HG03095 (cell line): ENCODE measurements around the gene USP3.

Experiments used
- ATAC-seq: cut with Tn5 transposase; IDR thresholded peaks from one replicate; pipeline ENCODE4 v1.9.1; 2021; ENCODE audit warnings: moderate library complexity; ENCODE audit not compliant: unreplicated experiment

Gene USP3

DNA sequence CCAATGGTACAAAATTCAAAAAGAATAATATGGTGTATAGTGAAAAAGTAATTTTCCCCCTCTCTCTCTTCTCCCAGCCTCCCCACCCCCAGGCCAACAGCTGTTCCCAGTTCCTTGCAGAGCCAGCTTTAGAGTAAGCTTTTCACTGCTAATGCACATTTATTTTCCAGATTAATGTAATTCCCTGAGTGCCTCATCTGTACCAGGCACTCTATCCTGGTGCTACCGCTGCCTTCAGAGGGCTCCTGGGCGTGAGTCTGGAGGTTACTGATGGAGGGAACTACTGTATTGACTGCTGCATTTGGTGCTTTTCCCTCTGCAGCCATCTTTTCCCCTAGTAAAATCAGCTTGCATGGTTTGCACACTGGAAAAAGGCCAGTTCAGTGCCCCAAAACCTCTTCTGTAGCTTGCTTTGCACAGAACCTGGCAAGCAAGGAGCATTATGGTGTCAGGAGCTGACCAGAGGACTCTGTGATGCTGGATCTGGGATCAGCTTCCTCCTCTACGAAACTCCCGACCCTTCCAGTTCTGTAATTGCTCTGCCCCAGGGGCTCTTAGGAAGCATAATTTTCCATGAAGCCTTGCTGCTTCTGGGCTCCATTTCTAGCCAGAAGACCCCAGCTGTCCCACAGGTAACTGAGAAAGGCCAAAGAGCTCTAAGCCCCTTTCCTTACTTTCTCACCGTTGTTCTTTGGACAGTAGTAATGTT lies 8.5 kb upstream of the USP3 start:
- ATAC-seq: no peak

DNA sequence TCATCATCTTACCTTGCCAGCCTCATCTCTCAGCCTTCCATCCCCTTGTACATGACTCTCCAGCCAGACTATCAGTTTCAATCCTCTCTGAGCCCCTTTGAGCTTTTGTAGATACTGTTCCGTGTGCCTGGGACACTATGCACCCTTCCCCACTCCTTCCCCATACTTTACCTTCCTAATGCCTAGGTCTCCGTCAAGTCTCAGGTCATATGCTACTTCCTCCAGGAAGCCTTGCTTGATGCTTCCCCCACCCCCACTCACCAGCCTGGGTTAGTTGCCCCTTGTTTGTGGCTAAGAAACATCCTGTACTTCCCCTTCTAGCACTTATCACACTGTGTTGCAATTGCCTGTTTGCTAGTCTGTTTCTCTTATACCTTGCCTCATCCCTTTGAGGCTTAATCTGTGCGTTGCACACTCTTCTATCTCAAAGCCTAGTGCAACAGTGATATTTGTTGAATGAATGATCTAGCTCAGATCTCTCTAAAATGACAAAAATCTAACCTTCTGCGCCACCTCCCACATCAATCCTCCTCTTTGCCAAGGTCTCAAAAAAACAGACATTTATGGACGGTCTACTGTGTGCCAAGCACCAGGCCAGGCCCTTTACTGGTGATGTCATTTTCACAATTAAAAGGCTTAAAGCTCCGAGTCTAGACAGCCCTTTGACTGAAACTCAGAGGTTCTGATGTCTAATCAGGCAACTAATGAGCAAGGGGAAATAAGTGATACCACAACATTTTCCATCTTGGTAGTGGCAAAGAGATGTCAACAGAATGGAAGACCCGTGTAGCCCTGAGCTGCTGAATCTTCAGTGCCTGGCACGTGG lies 6.5 kb upstream of the USP3 start:
- ATAC-seq: no peak

DNA sequence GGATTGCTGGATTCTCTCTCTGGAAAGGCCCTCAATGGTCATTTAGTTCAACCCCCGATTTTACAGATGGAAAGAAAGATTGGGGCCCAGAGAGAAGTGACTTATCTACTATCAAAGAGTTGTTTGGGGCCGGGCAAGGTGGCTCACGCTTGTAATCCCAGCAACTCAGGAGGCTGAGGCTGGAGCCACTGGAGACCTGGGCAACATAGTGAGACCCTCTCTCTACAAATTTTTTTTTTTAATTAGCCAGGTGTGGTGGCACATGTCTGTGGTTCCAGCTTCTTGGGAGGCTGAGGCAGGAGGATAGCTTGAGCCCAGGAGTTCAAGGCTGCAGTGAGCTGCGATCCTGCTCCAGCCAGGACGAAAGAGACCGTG lies 5.2 kb upstream of the USP3 start:
- ATAC-seq: no peak

DNA sequence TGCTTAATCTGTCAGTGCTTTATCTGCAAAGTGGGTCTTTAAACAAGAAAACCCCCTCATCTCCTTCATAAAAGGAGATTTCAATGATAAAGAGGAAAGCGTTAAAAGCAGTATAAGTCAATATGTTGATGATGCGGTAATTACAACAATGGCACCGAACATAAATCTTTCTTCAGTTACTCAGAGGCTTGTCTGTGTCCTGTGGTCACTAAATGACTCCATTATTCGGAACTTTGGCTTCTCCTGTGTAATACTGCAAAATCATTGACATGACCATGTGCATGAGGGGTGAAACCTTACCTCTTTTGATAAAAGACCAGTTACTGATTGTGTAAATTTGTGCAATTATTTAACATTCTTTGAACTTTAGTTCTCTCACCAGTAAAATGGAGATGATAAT lies 4.8 kb upstream of the USP3 start:
- ATAC-seq: no peak

DNA sequence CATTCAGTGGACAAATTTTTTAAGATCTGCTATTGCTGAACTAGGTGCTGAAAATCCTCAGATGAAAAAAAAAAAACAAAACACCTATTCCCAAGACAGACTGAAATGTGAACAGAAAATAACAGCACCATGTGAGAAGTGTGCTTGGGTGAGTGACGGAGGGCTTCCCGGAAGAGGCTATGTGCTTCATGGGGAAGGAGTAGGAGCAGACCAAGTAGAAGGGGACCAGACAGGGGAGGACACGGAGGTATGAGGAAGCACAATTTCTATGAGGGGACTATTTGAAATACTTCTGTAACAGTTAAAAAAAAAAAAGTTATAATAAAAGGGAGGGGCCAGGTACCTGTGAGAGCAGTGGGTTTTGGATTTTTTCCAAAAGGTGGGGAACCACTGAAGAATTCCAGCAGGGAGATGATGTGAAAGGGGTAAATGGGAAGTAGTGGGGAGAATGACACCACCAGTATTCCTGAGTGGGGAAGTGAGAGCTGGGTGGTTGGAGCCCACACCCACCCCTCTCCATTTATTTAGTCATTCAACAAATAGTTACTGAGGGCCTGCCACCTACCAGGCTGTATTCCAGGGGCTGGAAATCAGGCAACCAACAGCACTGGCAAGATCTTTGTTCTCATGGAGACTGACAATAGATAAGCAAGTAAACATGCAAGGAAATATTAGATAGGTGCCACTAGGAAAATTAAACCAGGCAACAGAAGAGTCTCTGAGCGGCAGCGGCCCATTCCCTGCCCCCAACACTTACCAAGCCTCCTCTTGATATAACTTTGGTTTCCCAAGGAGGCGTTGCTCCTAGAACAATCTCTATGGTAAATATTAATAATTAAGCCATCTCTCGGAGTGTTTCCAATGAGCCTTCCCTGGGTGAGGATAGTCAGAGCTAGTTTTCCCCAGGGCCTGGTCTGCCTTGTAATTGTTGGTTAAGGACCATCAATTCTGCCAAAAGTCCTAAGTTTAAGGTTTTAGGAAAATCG lies 3.8 kb upstream of the USP3 start:
- ATAC-seq: no peak

DNA sequence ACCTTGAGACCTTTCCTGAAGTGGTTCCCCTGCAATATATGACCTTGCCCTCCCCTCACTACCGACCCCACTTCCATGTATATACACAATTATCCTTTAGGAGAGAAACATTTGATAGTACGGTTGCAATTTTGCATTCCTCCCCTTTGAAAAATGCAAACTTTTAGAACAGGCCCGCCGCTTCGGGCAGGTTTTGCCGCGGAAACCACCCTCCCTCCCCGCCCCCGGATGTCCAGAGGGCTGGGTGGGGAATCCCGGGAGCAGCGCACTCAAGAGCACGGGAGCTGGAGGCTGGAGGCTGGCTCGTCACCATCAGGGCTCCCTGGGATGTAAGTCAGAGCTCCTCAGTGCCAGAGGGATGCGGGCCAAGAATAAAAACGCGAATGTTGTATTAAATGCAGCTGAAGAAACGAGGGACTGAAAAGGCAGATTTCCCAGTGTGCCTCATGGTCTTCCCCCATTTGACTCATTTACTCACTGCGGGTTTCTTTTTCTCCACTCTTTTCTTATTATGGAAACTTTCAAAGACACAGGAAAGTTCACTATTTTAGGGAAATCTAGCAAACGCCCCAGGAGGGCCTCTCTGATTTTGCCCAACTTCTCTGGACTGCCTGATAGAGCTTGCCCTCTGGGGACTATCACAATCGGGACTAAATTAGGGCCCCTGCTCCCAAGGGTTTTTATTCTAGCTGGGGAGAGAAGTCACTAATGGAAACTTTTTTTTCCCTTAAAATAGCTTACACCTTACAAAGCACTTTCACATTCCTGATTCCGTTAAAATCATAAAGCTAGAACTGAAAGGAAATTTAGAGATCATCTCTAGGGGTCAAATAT lies 2.9 kb upstream of the USP3 start:
- ATAC-seq: no peak

DNA sequence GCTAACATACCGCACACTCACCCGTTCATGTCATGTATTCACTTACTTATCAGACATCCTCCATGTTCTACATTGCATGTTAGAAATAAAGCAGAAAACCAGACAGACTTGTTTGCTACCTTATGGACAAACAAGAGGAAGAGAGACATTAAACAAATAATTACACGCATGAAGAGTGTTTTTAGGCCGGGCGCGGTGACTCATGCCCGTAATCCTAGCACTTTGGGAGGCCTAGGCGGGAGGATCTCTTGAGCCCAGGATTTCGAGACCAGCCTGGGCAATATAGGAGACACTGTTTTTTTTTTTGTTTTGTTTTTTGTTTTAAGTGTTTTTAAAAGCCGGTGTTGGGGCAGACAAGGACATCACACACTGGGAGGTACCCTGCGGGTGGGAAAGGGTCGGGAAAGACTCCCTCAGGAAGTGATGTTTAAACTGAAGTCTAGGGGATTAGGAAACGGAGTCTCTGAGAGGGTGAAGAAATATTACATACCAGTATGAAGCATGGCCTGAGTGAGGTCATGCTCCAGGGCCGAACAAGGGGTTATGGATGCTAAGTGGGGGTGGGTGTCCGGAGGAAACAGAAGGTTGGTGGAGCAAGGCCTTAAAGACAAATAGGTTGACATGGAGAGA lies 2.1 kb upstream of the USP3 start:
- no peak for ATAC-seq

DNA sequence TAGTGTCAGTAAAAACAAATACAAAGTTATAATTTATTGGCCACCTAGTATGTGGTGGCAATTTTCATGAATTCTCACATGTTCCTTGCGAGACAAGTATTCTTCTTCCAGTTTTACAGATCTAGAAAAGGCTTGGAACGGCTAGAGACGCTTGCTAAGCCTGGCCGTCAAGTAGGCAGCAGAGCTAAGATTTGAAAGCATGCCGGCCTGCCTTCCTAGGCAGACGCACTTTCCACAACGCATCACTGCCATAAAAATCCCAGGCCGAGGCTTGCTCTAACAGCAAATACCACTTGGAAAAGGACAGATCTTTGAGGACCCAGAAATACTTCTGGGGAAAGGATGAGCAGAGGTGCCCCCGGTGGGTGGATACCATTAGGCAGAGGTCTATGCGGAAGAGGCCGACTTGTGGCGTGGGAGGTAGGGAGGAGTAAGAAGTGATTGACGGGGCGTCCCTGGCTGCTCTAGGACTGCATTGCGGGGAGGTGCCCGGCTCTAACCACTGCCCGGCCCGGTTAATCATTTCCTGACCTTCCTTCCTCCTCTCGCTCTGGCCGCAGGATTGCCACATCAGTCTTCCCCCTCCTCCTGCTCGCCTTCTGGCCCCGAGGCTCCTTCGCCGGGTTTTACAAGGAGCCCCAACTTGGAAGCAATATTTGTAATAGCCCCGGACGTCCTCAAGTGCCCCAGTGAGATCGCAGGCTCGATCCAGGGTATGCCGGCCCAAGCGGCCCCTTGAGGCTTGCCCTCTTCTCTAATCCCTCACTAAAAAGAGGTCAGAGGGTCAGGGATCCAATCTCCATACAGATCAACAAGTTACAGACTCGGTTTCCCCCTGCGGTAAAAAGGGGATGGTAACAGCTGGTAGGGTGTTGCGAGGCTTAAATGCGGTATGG lies 1.3 kb upstream of the USP3 start:
- ATAC-seq: peak; percentile 40

DNA sequence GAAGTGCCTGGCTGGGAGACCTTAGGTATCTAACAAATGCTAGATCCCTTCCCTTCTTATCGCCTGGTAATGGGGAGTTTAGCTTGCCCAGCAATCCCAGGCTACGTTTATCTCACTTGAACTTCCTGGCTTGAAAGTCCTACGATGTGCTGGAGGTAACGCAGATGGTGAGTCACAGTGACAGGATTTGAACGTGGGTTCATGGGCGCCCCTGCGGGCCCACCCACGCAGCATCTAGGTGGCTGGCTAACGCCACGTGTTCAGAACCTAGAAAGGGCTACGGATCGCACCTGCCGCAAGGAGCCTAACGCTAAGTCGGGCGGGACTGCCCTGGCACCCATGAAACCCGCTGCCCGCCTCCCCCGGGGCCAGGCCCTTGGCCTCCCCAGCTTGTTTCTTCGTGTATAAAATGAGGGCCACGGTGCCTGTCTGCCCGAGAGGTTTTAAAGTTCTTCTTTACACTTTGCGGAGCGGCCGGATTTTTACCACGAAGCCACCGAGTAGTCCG lies 600 bp upstream of the USP3 start:
- peak; percentile 12 for ATAC-seq

DNA sequence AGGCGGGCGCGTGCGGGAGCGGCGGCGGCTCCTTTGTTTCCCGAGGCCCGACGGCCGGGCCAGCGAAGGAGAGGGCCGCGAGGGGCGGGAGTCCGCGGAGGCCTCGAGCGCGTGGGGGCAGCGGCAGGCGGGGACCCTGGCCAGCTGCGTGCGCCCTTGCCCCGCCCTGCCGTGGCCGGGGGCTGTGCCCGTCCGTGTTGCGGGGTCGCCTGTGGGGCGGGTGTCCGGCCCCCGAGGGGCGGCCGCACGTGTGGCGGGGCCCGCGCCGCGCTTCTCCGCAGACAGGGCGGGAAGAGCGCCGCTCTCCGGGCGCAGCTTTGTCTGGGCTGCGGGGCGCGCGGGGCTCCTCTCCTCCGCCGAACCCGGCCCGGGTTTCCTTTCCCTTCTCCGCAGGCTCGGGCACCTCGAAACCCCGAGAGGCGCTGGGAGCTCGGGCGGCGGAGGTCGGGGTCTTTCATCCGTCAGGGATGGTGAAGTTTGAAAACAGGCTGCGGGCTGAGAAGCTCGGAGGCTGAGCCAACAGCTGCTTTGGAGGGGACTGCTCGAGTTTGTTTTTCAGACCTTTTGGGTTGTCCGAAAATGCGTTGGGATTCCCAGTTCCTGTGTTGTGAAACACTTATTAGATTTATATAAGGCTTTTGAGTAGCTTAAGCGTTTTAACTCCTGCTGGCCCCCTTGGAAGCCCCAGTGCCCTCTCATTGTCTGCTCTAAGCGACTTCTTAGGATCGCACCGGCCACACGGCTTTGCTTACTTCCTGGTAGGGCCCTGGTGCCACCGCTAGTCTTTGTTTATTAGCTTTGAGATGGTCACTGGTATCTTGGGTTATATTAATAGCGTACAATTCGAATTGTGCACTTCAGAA lies 817 bp downstream of the USP3 start:
- ATAC-seq: peak; percentile 6

DNA sequence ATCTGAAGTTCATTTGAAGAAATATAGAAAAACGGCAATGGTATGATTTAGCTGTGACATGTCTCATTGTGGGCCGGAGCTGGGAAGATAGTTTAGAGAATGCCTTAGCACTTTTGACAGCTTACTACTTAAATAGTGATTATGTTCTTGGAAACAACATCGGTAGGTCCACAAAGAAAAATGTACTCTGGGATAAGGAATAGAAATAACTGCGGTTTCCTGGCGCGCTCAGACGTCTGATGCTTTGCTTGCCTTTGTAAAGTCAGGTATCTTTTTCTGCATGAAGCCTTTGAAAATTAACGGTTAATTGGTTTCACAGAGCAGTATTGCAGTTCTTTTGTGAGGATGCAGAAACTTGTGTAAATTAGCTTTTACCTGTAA lies 1.4 kb downstream of the USP3 start:
- ATAC-seq: no peak

DNA sequence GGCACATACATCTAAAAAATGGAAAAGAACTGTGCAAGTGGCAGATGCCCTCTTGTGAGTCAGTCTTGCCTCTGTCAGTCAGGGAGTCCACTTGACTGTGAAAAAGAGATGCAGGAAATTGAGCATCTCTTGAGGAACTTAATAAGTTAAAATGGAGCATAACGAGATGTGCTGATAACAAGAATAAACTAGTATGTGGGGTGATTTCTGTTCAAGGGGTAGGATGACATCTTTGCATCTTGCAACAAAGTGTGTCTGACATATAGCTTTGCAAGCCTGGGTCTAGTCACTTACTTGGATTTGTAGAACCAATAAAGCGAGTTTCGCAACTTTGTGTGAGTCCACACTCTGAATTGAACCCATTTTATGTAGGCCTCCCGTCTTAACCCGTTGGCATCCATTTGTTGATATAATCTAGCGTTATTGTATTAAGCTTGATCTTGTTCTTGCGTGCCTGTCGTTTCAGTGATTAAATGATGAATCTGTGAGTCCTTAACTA lies 2.2 kb downstream of the USP3 start:
- no peak for ATAC-seq

DNA sequence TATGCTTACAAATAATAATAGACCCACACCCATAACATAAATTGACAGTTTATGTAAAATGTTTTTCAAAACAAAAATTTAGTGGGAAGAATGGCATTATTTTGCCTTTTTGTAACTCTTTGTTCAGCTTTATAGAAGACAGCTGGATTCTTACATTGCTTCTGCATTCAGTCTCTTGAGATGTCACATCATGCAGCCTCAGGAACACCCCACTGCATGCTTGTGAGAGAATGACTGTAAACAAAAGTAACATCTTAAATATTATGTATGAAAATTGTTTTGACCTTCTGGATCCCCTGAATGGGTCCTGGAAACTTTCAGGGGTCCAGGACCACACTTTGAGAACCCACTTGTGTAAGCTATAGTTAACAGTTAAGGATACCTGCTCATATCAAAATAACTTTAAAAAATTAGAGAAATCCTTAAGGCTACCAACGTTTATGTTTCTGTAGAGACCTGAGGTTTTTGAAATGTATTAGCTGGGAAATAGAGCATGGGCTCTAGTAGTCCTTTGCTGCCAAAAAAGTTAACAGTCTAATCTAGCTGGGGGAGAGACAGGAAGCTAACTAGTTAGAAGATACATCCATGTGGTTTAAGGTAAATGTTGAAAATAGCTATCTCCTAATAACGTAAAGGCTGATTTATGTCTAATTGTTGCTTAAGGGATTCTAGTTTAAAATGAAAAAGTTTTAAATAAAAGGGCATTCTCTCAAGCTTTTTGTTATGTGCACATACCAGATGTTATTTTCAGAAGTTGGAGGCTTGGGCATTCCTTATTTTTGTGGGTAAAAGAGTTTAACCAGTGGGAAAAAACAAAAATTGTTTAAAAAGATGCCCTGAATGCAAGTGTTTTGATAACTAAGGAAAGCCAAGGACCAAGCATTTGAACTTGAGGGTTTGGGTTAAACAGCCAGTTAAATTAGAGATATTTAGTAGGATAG lies 3.8 kb downstream of the USP3 start:
- ATAC-seq: no peak

DNA sequence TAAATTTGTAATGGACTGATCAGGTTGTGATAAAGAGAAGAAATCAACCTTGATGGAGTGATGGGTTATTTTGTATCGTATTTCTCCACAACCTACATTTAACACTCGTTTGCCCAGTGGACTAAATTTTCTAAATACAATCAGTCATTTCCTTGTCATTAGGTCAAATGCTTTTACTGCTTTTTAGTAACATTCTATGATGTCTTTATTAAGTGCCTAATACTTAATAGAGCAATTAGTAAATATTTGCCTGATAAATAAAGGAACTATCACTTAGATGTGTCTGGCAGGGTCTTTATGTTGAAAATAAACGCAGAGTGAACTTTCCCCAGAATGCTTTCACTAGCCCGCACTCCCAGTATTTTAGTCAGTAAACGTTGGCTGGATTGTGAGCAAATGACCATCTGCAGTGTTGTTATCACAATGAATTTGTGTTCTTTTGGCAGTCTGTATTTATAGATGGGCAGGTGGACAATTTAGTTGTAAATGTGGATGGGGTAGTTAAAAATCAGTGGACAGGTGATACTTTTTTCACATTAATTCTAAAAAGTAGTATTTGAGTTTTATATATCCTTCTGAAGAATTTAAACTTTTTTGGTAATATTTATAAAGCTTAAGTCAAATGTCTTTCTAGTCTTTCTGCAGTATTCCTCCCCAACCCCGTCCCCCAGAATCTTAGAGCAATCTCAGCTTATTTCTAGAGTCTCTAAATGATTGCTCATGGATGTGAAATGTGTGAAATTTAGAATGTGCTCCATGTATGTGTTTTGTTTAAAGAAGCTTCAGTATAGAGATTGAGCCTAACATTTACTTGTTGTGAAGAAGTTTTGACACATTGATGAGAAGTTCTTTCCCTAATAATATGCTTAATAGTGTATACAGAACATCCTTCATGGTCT lies 4.9 kb downstream of the USP3 start:
- ATAC-seq: no peak
